ENCODE data around the gene SAMD1. TPM values are rescaled to one million over a fixed set of nuclear protein-coding genes. Genes with fewer than 3 reads are reported as not detected.

Gene SAMD1
- total and polyA plus RNA-seq, 9 of the 15 experiments (the other 6 are each of a cell fraction or from before 2014, with no cell fraction given) = 2.9 to 96.0 (median 43.5) TPM

GRCh38 chr19:14119644-14120496, 29.3 kb upstream of the SAMD1 start:
- CTCF ChIA-PET (ENCODE audit: low intra/inter-chr PET ratio) = no interaction called here
- ATAC-seq = no peak
- Histone ChIP-seq H3K79me2 (ENCODE audit: control insufficient read depth, insufficient read depth, low read length) (peaks cover 18% of the 10 kb centered on the region), H3K9me3 (replicated peaks; ENCODE audit: control insufficient read depth, insufficient read depth, low read depth, low read length) (no peaks in the 10 kb centered on the region), H3K36me3 (ENCODE audit: control insufficient read depth, insufficient read depth, low read length) (peaks cover 33% of the 10 kb centered on the region; the same call in 2 of the 3 replicates), H2AFZ (ENCODE audit: low read depth, low read length) (no peak overlapping the region), H3K4me2 (ENCODE audit: insufficient read depth, low read length) (no peak overlapping the region), H3K27ac (ENCODE audit: extremely low read depth, low read depth, low read length) (no peak overlapping the region; the same call in 2 of the 3 replicates), H4K20me1 (replicated peaks; ENCODE audit: control insufficient read depth, insufficient read depth, low read length) (no peaks in the 10 kb centered on the region), H3K9ac (ENCODE audit: insufficient read depth in 1 of 2, low read depth in 2 of 2, low read length in 2 of 2) (peak overlapping the region in 1 of 2 experiments; percentile 50; a peak in 2 of 4 replicates), H3K4me3 (no peak overlapping the region), H3K27me3 (ENCODE audit: control insufficient read depth in 2 of 2, insufficient read depth in 2 of 2, low read length in 2 of 2) (no peaks in the 10 kb centered on the region), H3K4me1 (replicated peaks in 1 of 2; ENCODE audit: control insufficient read depth in 2 of 2, insufficient read depth in 2 of 2, low read length in 2 of 2) (peaks cover 33 to 36% of the 10 kb centered on the region in 2 experiments; a peak in 4 of 5 replicates), H3K9me1 (ENCODE audit: control insufficient read depth, insufficient read depth, low read length) (no peaks in the 10 kb centered on the region)
- POLR2A ChIA-PET = interaction anchor here (0.7 kb wide), 1 partner anchor 155 kb away, joined by 3 read pairs; no protein-coding TSS in a partner anchor
- no peak for TF ChIP-seq CCNT2 (IDR thresholded peaks at IDR 0.05; ENCODE audit: borderline replicate concordance, extremely low read depth, insufficient read length, low read depth, low read length)
- no peak for TF ChIP-seq PBX2 (CRISPR knock-in tag; IDR thresholded peaks at IDR 0.05; ENCODE audit: low read depth)
- 0 out of 2 replicates have a peak, but pooled peaks have one; percentile 29 for TF ChIP-seq PBX2 (tag; conservative IDR thresholded peaks at IDR 0.05; ENCODE audit: low read depth)
- TF ChIP-seq PKNOX1 (IDR thresholded peaks at IDR 0.05) = peak; percentile 87
- TF ChIP-seq ZNF644 (tag; IDR thresholded peaks at IDR 0.05; ENCODE audit: low read depth) = no peak
- no peak for TF ChIP-seq ZNF354B (CRISPR knock-in tag; IDR thresholded peaks at IDR 0.05)
- TF ChIP-seq GABPB2 (CRISPR knock-in tag; conservative IDR thresholded peaks at IDR 0.05) = no peak
- TF ChIP-seq MCM2 (IDR thresholded peaks at IDR 0.05; ENCODE audit: low read depth) = no peak
- TF ChIP-seq ARID4B (CRISPR knock-in tag; IDR thresholded peaks at IDR 0.05) = no peak
- peak; percentile 43; the same call in 1 of the 2 replicates for TF ChIP-seq POLR2G (IDR thresholded peaks at IDR 0.05; ENCODE audit: low read depth, low read length)
- in situ Hi-C loops (cut with MboI) = no loop called here
- no peak for DNase-seq (ENCODE audit: extremely low read depth in 1 of 4, low spot score in 3 of 4)
- intact Hi-C loops (cut with micrococcal nuclease) = no loop called here
- WGBS (ENCODE audit: insufficient coverage, low coverage, missing lambda C conversion rate) = 87% methylated on average over 7 of the region's 7 CpGs
- FAIRE-seq = peak; percentile 11
- TSS peak; percentile 23 for BruUV-seq (replicated peaks)
